Choroid plexus epithelial cell (primary cell): Measurements from ENCODE around the gene STAG1.

Experiments
- DNase-seq: peaks from one replicate; pipeline ENCODE4 v3.0.0-alpha.2; 2010; ENCODE audit warnings: low read depth
- H3K4me3 ChIP-seq: 2 replicates; pipeline ENCODE4 v1.5.1; 2011; ENCODE audit warnings: low read depth, mild to moderate bottlenecking, control low read depth, low read length, moderate library complexity
- TF ChIP-seq, protein P1 (sequence below): conservative IDR thresholded peaks from 2 replicates; pipeline ENCODE4 v1.5.1; 2011; ENCODE audit warnings: low read depth, mild to moderate bottlenecking, control low read depth, inconsistent platforms, low read length, moderate library complexity

STAG1 gene

DNA sequence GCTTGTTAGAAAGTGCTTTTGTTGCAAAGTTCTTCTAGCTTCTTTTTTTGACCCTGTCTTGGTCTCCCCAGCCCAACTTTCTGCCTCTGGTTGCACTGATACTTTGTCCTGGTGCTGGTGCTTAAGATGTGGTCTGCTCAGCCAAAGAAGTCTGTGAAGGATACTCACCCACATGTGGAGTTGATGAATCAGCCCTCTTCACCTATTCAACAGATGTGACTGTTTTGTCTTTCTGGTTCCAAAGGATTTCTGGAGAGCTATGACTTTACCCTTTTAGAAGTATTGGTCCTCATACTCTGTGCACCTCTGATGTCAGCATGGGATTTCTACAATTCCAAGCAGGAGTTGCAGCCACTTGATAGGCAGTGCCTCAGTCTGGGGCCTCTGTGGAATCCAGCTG, 418.0 kb downstream of the STAG1 start:
- H3K4me3 ChIP-seq: no peak overlapping the region
- TF ChIP-seq, protein P1, sequence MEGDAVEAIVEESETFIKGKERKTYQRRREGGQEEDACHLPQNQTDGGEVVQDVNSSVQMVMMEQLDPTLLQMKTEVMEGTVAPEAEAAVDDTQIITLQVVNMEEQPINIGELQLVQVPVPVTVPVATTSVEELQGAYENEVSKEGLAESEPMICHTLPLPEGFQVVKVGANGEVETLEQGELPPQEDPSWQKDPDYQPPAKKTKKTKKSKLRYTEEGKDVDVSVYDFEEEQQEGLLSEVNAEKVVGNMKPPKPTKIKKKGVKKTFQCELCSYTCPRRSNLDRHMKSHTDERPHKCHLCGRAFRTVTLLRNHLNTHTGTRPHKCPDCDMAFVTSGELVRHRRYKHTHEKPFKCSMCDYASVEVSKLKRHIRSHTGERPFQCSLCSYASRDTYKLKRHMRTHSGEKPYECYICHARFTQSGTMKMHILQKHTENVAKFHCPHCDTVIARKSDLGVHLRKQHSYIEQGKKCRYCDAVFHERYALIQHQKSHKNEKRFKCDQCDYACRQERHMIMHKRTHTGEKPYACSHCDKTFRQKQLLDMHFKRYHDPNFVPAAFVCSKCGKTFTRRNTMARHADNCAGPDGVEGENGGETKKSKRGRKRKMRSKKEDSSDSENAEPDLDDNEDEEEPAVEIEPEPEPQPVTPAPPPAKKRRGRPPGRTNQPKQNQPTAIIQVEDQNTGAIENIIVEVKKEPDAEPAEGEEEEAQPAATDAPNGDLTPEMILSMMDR: no peak
- DNase-seq: no peak

DNA sequence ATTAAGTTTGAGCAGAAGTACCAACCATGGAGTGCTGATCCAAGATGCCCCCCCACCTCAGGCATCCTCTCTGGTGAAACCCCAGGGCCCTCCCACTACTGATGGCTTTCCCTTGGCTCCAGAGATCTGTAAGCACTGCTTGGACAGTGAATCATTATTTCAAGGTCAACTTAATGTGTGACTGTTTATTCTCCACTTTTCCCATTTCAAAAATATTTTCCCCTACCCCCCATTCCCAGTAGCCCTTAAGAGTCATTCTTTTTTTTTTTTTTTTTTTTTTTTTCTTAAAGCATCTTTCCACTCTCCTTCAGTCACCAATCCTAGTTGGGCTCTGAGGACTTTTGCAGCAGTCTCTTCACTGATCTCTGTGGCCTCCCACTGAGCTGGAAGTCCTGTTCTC, 419.4 kb downstream of the STAG1 start:
- TF ChIP-seq, protein P1: no peak
- no peak overlapping the region for H3K4me3 ChIP-seq
- DNase-seq: peak; percentile 57

DNA sequence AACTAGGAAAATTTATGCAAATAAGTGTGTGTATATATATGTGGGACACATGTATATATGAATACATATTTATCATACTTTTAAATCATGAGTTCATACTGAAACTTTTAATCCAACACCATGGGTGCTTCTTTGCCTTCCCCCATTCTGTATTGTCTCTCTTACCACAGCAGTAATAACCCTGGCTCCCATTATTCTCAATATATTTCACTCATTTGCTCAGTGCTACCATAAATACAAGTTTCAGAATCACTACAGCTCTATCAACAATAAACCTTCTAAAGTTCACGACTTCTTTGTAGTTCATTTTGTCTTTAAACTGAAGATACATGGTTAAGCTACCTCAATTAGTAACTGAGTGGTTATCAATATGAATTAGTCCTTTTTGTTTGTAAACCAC, 419.9 kb downstream of the STAG1 start:
- H3K4me3 ChIP-seq: no peak overlapping the region
- DNase-seq: no peak
- TF ChIP-seq, protein P1: no peak

DNA sequence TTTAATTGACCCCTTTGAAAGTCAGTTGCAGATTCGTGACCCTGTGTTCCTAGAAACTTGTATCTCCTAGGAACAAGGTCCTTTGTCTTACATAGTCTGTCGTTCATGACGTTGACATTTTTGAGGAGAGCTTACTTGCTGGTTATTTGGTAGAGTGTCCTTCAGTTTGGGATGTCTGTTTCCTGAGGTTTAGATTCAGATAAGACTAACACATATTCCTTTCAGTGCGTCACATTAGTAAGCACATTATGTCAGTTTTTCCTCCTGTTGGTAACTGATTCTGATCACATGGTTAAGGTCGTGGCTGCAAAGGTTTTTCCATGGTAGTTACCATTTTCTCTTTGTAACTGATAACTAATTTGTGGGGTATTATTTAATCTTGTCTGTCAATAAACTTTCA, 421.3 kb downstream of the STAG1 start:
- TF ChIP-seq, protein P1: no peak
- DNase-seq: no peak
- H3K4me3 ChIP-seq: no peak overlapping the region

DNA sequence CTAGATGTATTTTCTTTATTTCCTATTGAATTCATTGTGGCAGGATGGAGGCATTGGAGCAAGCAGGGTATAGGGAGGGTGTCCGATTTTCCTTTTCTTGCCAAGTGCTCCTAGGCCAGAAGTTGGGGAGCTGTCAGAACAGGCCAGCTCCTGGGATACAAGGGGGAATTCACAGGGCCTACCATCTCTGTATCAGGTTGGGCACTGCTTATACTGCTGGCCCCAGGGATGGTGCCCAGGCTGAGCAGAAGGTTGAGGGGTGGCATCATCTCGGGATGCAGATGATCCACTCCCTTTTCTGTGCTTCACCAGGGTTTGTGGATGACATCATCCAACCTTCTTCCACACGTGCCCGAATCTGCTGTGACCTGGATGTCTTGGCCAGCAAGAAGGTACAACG, 422.6 kb downstream of the STAG1 start:
- no peak for DNase-seq
- H3K4me3 ChIP-seq: no peak overlapping the region
- TF ChIP-seq, protein P1: no peak

DNA sequence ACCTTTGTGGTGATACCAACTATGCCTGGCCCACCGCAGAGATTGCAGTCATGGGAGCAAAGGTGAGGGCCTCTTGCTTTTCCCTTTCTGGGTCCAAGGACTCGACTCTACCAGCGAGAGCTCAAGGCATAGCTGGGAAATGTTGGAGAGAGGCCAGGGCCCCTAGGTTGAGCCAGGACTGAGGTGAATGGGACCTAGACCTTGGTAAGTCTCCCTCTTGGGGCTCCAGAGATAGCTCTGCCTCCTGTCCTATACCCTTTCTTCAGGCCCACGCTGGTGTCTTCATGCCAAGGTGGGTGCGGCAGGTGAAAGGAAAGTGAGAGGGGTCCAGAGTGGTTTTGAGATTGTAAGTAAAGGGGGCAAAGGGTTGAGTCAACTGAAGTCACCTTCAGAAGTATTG, 424.5 kb downstream of the STAG1 start:
- TF ChIP-seq, protein P1: no peak
- no peak for DNase-seq
- no peak overlapping the region for H3K4me3 ChIP-seq

DNA sequence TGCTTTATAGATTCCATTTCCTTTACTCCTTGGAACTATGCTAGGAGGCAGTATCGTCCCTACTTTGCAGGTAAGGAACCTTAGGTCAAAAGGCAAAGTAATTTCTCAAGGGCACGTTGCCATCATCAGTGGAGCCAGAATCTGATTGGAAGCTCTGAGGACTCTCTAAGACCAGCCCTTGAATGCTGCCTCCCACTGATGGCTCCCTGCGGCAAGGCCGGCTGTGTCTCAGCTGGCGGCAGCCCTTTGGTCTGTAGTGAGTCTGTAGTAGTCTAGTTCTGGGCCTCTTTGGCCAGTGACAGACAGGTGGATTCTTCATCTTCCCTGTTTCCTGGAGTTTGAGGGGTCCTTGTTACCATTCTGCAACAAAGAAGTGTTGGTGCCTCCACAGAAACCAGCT, 425.9 kb downstream of the STAG1 start:
- no peak for DNase-seq
- TF ChIP-seq, protein P1: no peak
- H3K4me3 ChIP-seq: no peak overlapping the region
